Activated T-cell treated with anti-CD3 and anti-CD28 coated beads, Interleukin-2, amount 50 U/mL, for 72 hours (primary cell): ENCODE measurements around the gene NDOR1. TPM values are rescaled to one million over a fixed set of nuclear protein-coding genes. Genes with fewer than 3 reads are reported as not detected.
A peak's percentile ranks its signal among the peaks of the same experiment; 100 is the strongest.
"Not testable (repeated sequence)": the region's sequence is repeated elsewhere in the genome, so short reads cannot be mapped to it uniquely, and the experiment has no call there.

ENCODE experiments used
- ATAC-seq, 2 donors: fragments of 150-1000 bp; cut with Tn5 transposase; replicated peaks in 1 of 2; 2 replicates each; pipeline ENCODE4 v1.10.0; 2021; ENCODE audit warnings: moderate library complexity in 2 of 2, mild to moderate bottlenecking in 1 of 2
- DNase-seq, 2 donors: peaks; one replicate each; pipeline ENCODE4 v3.0.0; 2021 to 2022; ENCODE audit warnings: mixed read lengths in 1 of 2
- H3K27ac Mint-ChIP-seq: one replicate; pipeline ENCODE4 v1.8.0; 2022; ENCODE audit warnings: mild to moderate bottlenecking, moderate library complexity, mixed read lengths
- H3K27me3 Mint-ChIP-seq: one replicate; pipeline ENCODE4 v1.8.0; 2022; ENCODE audit warnings: low read depth, mixed read lengths
- H3K36me3 Mint-ChIP-seq, 2 donors: one replicate each; pipeline ENCODE4 v1.8.0; 2022; ENCODE audit warnings: mixed read lengths in 2 of 2, mild to moderate bottlenecking in 1 of 2; ENCODE audit not compliant: insufficient read depth in 2 of 2
- H3K4me1 Mint-ChIP-seq: one replicate; pipeline ENCODE4 v1.8.0; 2022; ENCODE audit warnings: low read depth, mixed read lengths
- H3K4me3 Mint-ChIP-seq, 2 donors: one replicate each; pipeline ENCODE4 v1.8.0; 2022; ENCODE audit warnings: mild to moderate bottlenecking in 2 of 2, mixed read lengths in 2 of 2, moderate library complexity in 2 of 2
- H3K9me3 Mint-ChIP-seq, 2 donors: one replicate each; pipeline ENCODE4 v1.8.0; 2022; ENCODE audit warnings: mixed read lengths in 2 of 2
- total RNA-seq, 2 donors: library from RNA; stranded (reverse); gene quantifications; one replicate each; pipeline ENCODE4 v1.2.3, GENCODE V29; 2022

NDOR1 gene
- total RNA-seq, 2 donors from 2014 or later, result 43.3 to 50.9 TPM

- Mint-ChIP-seq H3K4me3 (peak overlapping the region; percentile 89 to 93), H3K9me3 (no peaks in the 10 kb centered on the region), H3K27me3 (no peaks in the 10 kb centered on the region), H3K4me1 (peaks cover 14% of the 10 kb centered on the region), H3K36me3 (peaks cover 0 to 3% of the 10 kb centered on the region in 2 donors), H3K27ac (no peak overlapping the region)
- no peak for ATAC-seq
- no peak for DNase-seq
Measured at GRCh38 chr9:137253717-137254623, 48.5 kb downstream of the NDOR1 start.

- H3K4me1 Mint-ChIP-seq, result peaks cover 14% of the 10 kb centered on the region
- peak within 1 kb of the TSS; percentile 42 for H3K27ac Mint-ChIP-seq
- no peaks in the 10 kb centered on the region for H3K27me3 Mint-ChIP-seq
- no peaks in the 10 kb centered on the region for H3K9me3 Mint-ChIP-seq
- peaks cover 0 to 3% of the 10 kb centered on the region in 2 donors for H3K36me3 Mint-ChIP-seq
- H3K4me3 Mint-ChIP-seq, result peak within 1 kb of the TSS; percentile 89 to 93
- peak; percentile 91 to 93 for ATAC-seq
- DNase-seq, result peak; percentile 96 to 99
Measured at GRCh38 chr9:137254624-137255447, 49.3 kb downstream of the NDOR1 start, which contains the start of gene NELFB. Gene NELFB (plus strand): TSS chr9:137255327.

- no peak for DNase-seq
- Mint-ChIP-seq H3K36me3 (peaks cover 0 to 3% of the 10 kb centered on the region in 2 donors), H3K9me3 (no peaks in the 10 kb centered on the region), H3K27ac (peak overlapping the region; percentile 42), H3K4me3 (peak overlapping the region; percentile 83 to 87), H3K4me1 (peaks cover 14% of the 10 kb centered on the region), H3K27me3 (no peaks in the 10 kb centered on the region)
- peak in 1 of 2 donors; percentile 53 for ATAC-seq
Measured at GRCh38 chr9:137255448-137256114, 50.1 kb downstream of the NDOR1 start.

DNA sequence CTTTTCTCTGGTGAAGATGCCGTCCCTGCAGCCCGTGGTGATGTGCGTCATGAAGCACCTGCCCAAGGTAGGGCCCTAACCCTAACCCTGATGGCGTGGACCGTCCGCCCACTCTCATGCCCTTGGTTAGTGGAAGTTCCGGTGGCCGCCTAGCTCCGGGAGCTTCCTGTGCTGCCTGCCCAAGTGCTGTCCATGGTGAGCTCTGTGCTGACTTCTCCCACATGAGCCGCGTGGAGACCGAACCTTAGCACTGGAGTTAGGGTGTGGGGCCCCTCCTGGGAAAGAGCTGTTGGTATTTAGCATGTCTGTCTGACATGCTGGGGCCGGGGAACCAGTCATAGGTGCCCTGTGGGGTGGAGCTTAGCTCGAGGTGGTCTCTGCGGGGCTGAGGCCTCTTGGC lies 50.9 kb downstream of the NDOR1 start:
- H3K4me3 Mint-ChIP-seq, result peak overlapping the region; percentile 83 to 87
- ATAC-seq (no peak), DNase-seq (no peak)
- H3K27ac Mint-ChIP-seq, result no peak overlapping the region
- peaks cover 0 to 3% of the 10 kb centered on the region in 2 donors for H3K36me3 Mint-ChIP-seq
- peaks cover 14% of the 10 kb centered on the region for H3K4me1 Mint-ChIP-seq
- no peaks in the 10 kb centered on the region for H3K27me3 Mint-ChIP-seq
- H3K9me3 Mint-ChIP-seq, result no peaks in the 10 kb centered on the region

GRCh38 chr9:137256856-137257255 lies 51.4 kb downstream of the NDOR1 start:
- peak overlapping the region; percentile 83 to 87 for H3K4me3 Mint-ChIP-seq
- no peak for DNase-seq
- no peaks in the 10 kb centered on the region for H3K27me3 Mint-ChIP-seq
- no peaks in the 10 kb centered on the region for H3K9me3 Mint-ChIP-seq
- no peak for ATAC-seq
- H3K36me3 Mint-ChIP-seq, result peaks cover 0 to 7% of the 10 kb centered on the region in 2 donors
- H3K27ac Mint-ChIP-seq, result no peak overlapping the region
- H3K4me1 Mint-ChIP-seq, result peaks cover 14% of the 10 kb centered on the region

DNA sequence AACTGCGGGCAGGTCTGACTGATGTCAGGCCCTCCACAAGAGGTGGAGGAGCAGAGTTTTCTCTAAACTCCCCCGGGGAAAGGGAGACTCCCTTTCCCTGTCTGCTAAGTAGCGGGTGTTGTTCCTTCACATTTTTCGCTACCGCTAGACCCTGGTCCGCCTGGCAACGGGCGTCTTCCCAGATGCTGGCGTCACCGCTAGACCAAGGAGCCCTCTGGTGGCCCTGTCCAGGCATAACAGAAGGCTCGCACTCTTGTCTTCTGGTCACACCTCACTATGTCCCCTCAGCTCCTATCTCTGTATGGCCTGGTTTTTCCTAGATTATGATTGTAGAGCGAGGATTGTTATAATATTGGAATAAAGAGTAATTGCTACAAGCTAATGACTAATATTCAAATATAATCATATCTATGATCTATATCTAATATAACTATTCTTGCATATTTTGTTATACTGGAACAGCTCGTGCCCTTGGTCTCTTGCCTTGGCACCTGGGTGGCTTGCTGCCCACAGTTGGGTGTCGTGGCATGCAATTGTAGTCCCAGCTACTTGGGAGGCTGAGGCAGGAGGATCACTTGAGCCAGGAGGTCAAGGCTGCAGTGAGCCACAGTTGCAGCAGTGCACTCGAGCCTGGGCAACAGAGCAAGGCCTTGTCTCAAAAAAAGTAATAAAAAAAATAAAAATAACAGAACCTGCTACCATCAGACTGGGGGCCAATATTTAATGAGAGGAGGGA lies 56.8 kb downstream of the NDOR1 start:
- not testable (repeated sequence) for H3K4me3 Mint-ChIP-seq, H3K27me3 Mint-ChIP-seq, H3K9me3 Mint-ChIP-seq, H3K27ac Mint-ChIP-seq, H3K36me3 Mint-ChIP-seq, H3K4me1 Mint-ChIP-seq, DNase-seq, ATAC-seq

DNA sequence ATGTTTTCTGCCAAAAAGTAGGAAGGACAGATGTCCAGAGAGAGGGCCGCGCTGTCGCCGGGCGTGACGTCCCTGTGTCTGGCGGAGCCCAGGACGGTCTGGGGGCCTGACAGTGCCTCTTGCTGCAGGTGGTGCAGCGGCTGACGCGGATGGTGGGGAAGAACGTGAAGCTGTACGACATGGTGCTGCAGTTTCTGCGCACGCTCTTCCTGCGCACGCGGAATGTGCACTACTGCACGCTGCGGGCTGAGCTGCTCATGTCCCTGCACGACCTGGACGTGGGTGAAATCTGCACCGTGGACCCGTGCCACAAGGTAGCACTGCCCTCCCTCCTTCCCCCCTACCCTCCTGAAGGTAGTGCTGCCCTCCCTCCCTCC lies 57.4 kb downstream of the NDOR1 start:
- DNase-seq (no peak), ATAC-seq (no peak)
- Mint-ChIP-seq H3K4me3 (no peak overlapping the region), H3K9me3 (no peaks in the 10 kb centered on the region), H3K27ac (no peak overlapping the region), H3K4me1 (no peaks in the 10 kb centered on the region), H3K36me3 (peaks cover 0 to 5% of the 10 kb centered on the region in 2 donors), H3K27me3 (no peaks in the 10 kb centered on the region)

GRCh38 chr9:137263506-137263905 lies 58.0 kb downstream of the NDOR1 start:
- no peaks in the 10 kb centered on the region for H3K4me1 Mint-ChIP-seq
- no peak overlapping the region for H3K27ac Mint-ChIP-seq
- peaks cover 0 to 5% of the 10 kb centered on the region in 2 donors for H3K36me3 Mint-ChIP-seq
- no peak overlapping the region for H3K4me3 Mint-ChIP-seq
- ATAC-seq (no peak), DNase-seq (no peak)
- no peaks in the 10 kb centered on the region for H3K9me3 Mint-ChIP-seq
- H3K27me3 Mint-ChIP-seq, result no peaks in the 10 kb centered on the region

GRCh38 chr9:137264067-137264466 lies 58.6 kb downstream of the NDOR1 start:
- Mint-ChIP-seq H3K9me3 (no peaks in the 10 kb centered on the region), H3K4me1 (no peaks in the 10 kb centered on the region), H3K4me3 (no peak overlapping the region), H3K27ac (no peak overlapping the region), H3K36me3 (peaks cover 2 to 5% of the 10 kb centered on the region in 2 donors), H3K27me3 (no peaks in the 10 kb centered on the region)
- no peak for ATAC-seq
- no peak for DNase-seq

DNA sequence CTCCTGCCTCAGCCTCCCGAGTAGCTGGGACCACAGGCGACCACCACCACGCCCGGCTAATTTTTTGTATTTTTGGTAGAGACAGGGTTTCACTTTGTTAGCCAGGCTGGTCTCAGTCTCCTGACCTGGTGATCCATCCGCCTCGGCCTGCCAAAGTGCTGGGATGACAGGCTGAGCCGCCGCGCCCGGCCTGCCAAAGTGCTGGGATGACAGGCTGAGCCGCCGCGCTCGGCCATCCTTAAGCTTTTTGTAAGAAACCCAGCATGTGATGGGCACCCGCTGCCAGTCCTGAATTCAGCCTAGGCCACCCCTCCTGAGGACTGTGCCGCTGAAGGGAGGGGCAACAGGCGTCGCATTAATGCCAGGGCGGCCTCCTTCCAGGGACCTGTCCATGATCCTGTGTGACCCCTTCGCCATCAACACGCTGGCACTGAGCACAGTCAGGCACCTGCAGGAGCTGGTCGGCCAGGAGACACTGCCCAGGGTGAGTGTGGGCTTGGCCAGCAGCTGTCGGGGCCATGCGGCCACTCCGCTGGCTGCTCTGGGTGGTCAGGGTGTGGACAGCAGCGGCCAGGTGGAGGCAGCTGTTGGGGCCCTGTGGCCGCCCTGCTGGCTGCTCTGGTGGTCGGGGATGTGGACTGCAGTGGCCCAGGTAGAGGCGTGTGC lies 60.1 kb downstream of the NDOR1 start:
- ATAC-seq (no peak), DNase-seq (no peak)
- no peaks in the 10 kb centered on the region for H3K9me3 Mint-ChIP-seq
- no peaks in the 10 kb centered on the region for H3K27me3 Mint-ChIP-seq
- H3K4me1 Mint-ChIP-seq, result peaks cover 11% of the 10 kb centered on the region
- H3K4me3 Mint-ChIP-seq, result no peak overlapping the region
- H3K27ac Mint-ChIP-seq, result no peak overlapping the region
- peaks cover 2 to 11% of the 10 kb centered on the region in 2 donors for H3K36me3 Mint-ChIP-seq

DNA sequence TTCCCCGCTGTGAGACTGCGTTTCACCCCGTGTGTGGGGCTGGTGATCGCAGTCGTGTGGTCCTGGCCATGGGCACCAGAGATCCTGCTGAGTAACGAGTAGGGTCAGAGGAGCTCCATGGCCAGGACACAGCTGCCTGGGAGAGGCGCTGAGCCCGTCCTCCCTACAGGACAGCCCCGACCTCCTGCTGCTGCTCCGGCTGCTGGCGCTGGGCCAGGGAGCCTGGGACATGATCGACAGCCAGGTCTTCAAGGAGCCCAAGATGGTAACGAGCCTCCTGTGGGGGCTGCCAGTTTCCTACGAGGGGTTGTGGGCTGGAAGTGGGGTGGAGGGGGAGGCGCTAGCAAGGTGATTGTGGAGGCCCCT lies 60.6 kb downstream of the NDOR1 start:
- no peak for DNase-seq
- H3K4me1 Mint-ChIP-seq, result peaks cover 13% of the 10 kb centered on the region

More for the DNA sequence above, 60.6 kb downstream of the NDOR1 start:
- ATAC-seq, result no peak
- Mint-ChIP-seq H3K27ac (no peak overlapping the region), H3K4me3 (no peak overlapping the region), H3K9me3 (no peaks in the 10 kb centered on the region), H3K36me3 (peaks cover 2 to 11% of the 10 kb centered on the region in 2 donors), H3K27me3 (no peaks in the 10 kb centered on the region)
